Glomerular visceral epithelial cell (primary cell): ENCODE measurements around the gene UTP3.
"Not testable (repeated sequence)": the region's sequence is repeated elsewhere in the genome, so short reads cannot be mapped to it uniquely, and the experiment has no call there.

ENCODE experiments used
- DNase-seq: peaks from one replicate; pipeline ENCODE4 v3.0.0-alpha.2; 2016; ENCODE audit errors: extremely low spot score

Gene UTP3

DNA sequence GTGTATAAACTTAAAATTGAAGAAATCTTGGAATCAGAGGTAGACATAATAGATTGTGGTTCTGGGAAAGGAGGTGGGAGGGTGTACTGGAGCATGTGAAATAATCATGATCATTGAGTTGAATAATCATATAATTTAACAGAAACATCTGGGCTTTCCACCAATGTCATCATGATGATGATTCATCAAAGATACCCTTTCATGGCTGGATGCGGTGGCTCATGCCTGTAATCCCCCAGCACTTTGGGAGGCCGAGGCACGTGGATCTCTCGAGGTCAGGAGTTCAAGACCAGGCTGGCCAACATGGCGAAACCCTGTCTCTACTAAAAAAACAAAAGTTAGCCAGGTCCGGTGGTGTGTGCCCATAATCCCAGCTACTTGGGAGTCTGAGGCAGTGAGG is 26.8 kb downstream of the UTP3 start:
- DNase-seq, result peak; percentile 82

DNA sequence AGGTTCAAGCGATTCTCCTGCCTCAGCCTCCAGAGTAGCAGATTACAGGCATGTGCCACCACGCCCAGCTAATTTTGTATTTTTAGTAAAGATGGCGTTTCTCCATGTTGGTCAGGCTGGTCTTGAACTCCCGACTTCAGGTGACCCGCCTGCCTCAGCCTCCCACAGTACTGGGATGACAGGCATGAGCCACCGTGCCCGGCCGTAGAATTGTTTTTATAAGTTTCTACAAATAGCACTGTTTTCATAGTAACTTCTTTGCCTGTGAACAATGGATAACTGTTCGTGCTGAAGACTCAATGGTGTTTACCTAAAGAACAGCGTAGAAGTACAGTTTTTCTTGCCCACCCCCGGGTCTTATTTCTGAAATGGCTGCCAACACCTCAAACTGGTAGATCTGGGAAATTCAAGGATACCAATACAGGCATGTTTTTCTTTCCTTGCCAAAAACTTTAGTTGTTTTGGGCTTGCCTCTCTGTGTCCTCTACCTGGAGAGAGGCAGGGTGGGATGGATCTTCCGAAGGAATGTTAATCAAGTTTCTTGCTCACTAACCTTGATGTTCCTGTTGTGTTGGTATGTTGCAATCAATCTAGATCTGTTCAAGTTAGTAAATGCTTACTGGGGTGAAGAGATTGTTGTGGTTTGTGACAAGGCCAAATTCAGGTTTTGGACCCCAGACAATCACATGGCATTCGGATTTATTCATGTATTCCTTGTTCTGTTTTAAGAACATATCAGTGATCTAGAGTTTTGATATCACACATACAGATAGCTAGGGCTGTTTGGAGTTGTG is 30.7 kb downstream of the UTP3 start:
- peak; percentile 25 for DNase-seq

DNA sequence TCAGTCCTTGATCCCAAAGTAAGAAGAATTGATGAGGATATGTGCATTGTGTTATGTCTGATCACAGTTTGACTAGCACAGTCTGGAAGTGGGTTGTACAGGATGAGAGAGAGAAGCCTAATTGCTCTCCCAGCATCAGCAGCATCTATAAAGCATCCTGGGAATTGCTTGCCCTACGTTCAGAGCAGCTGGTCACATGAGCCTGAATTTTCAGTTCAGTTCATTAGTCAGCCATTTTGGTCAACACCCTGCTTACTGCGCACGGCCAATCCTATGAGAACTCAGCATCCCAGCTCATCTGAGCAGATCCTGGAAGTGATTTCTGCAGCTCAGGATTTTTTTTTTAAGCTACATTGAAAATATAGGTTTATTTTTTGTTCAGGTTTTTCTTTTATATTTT is 33.4 kb downstream of the UTP3 start, which contains the start of gene RUFY3:
Gene RUFY3, plus strand, starts transcription at position 218 of the 400 bp plus-strand sequence. CDS start 610 bp downstream, outside the sequence.
- peak; percentile 57 for DNase-seq

DNA sequence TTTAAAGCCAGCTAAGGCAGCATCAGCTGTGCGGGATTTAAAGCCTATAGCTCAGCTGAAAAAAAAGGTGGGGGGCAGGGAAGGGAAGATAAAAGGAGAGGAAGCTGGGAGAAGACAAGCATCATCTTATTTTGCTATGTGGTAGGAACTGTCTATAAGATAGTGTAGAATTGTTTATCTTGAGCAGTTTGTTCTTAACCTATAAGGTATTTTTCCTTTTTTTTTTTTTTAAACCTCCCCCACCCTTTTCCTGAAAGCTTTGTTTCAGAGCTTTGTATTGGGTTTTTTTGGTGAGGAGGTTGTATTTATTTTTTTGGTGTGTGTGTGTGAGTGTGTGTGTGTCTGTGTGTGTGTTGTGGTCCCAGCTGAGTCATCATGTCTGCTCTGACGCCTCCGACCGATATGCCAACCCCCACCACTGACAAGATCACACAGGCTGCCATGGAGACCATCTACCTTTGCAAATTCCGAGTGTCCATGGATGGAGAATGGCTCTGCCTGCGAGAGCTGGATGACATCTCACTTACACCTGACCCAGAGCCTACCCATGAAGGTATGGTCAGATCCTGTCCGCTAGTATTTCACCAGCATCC is 34.0 kb downstream of the UTP3 start:
- peak; percentile 82 for DNase-seq

DNA sequence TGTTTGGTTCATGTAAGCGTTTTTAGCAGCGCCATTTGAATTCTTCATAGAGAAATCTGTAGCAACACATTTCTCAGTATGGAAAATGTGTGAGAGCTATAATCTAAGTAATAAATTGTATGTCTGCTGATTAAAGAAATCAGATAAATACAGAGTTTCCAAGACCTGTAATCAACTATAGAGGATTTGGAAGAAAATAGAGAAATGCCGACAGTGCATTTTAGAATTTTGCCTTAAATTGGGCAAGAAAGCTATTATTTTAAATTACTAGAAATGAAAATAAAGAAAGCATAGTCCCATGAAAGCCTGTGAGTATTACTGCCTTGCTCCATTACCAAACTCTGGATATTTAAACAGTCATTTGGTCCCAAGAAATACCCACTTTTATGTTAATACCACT is 36.1 kb downstream of the UTP3 start:
- DNase-seq, result no peak

DNA sequence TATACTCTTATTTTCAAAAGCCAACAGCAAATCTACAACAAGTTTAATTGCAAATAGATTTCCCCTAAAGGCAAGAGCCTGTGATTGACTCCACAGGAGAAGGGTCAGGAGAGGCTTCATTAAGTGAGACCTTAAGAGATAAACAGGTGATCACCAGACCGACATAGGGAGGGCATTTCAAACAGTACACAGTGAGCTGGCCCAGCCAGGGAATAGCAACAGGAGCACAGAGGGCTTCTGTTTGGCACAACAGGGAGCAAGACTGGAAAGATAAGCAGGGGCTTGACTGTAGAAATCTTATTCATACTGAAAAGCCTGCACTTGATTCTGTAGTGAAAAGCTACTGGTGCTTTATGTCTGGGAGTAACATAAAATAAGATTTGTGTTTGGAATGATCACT is 37.3 kb downstream of the UTP3 start:
- DNase-seq, result no peak

DNA sequence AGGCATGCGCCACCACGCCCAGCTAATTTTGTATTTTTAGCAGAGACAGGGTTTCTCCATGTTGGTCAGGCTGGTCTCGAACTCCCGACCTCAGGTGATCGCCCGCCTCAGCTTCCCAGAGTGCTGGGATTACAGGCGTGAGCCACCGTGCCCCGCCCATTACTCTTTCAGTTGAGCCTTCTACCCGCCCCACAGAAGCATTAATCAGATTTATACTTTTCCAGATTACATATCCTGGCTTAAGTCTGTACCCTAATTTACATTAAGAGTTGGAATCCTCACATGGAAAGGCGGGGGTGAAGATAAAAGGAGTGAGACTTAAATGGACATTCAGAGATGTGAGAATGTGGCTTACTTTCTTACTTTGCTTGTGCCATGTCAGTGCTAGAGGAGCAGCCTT is 38.2 kb downstream of the UTP3 start:
- not testable (repeated sequence) for DNase-seq

DNA sequence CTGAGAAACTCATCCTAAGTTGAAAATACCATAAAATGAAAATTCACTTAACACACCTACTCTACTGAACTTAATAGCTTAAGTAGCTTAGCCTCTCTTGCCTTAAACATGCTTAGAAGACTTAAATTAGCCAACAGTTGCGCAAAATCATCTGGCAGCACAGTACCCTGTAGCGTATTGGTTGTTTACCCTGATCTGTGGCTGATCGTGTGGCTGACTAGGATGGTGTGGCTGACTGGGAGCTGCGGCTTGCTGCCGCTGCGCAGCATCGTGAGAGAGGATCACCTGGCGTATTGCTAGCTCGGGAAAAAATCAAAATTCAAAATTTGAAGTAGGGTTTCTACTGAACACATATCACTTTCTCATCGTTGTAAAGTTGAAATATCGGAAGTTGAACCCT is 39.8 kb downstream of the UTP3 start:
- DNase-seq, result no peak

DNA sequence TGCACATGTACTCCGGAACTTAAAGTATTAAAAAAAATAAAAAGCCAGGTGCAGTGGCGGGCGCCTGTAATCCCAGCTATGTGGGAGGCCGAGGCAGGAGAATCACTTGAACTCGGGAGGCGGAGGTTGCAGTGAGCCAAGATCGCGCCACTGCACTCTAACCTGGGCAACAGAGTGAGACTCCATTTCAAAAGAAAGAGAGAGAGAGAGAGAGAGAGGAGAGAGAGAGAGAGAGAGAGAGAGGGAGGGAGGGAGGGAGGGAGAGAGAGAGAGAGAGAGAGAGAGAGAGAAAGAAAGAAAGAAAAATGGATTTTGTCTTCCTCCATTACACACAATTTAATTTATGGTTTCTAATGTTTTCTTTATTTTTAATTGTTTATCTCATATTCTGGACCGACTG is 44.5 kb downstream of the UTP3 start:
- not testable (repeated sequence) for DNase-seq

DNA sequence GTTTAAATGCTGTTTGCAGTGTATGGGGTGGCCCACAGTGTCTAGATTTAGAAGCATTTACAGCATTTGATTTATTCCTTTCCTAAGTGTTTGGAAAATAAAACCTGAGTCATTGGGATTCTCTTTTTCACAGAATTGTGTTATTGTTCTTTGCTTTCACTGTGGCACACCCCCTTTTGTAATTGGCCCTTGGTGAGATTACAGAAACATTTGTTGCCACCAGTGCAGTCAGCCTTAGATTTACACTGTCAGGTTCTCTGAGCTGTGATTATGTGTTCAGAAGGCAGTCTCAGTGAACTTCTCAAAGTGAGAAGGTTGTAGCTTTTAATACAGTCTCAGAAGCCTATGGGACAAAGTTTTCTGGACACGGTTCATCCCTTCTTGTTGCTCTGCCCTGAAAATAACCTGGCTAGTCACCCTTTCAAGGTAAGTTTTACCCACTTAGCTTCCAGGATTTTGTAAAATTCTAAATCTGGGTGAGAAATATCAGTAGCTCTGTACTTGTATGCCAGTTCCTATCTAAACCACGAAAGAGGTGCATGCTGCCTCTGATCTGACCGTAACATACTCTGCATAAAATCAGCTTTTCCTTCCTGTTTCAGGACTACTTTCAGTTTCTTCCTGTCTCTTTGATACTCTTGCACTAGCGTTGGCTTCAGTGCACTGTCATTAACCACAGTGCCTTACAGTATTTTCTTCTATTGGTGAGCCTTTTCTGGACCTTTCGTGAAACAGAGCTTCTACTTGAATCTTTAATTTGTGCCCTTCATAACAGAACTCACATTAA is 46.0 kb downstream of the UTP3 start:
- peak; percentile 52 for DNase-seq

DNA sequence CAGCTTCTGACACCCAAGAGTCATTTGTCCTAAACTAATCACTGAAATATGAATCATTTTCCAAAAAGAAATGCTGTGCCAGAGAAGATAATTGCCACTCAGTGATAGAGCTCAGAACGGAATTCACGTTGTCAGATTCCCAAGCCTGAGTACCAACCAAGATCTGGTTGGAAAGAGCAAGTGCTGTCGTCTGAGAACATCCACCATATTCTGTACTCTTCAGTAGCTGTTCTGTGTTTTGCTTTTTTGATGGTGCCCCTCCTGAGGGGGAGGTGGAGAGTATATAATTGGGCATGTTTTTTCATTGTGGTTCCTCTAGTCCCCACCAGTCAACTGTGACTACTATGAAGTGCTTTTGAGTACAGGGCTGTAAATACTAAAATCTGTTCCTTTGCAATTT is 46.6 kb downstream of the UTP3 start:
- peak; percentile 18 for DNase-seq

DNA sequence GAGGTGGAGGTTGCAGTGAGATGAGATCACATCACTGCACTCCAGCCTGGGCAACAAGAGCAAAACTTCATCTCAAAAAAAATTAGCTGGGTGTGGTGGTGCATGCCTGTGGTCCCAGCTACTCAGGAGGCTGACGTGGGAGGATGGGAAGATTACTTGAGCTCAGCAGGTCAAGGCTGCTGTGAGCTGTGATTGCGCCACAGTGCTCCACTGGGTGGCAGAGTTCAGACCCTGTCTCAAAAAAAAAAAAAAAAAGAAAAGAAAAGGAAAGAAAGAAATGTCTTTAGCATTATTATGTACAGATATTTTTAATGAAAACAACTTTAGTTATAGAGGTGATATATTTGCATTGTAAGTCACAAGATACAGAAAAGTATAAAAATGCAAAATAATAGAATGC is 47.6 kb downstream of the UTP3 start:
- DNase-seq, result peak; percentile 64

DNA sequence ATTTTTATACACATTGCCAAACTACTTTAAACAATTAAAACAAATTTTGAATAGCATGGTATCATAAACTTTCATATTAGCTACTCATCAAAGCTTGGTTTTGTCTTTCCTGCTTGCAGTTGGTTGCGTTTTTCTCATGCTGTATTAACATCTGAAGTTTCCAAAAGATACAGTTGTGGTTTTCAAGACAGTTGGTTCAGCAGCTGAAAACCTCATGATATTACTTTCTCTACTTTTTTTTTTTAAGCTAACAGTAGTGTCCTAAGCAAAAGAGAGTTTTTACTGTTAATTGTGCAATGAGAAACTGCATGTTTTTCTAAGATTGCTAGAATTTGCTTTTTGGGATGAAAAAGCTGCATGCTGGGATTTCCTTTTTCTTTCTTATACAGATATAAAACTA is 48.7 kb downstream of the UTP3 start:
- DNase-seq, result no peak

DNA sequence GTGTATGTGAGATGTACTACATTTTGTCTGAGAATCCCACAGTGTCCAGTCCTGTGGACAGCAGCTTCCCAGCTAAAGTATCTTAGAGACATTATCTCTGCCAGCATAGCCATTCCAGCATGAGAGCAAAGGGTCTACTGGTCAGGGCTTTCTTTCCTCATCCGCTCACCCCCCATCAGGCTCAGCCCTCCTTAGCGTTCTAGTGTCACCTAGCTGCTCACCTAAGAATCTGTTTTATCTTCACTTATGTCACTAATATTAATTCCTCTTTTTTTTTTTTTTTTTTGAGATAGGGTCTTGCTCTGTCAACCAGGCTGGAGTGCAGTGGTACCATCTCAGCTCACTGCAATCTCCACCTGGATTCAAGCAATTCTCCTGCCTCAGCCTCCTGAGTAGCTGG is 49.1 kb downstream of the UTP3 start:
- no peak for DNase-seq

DNA sequence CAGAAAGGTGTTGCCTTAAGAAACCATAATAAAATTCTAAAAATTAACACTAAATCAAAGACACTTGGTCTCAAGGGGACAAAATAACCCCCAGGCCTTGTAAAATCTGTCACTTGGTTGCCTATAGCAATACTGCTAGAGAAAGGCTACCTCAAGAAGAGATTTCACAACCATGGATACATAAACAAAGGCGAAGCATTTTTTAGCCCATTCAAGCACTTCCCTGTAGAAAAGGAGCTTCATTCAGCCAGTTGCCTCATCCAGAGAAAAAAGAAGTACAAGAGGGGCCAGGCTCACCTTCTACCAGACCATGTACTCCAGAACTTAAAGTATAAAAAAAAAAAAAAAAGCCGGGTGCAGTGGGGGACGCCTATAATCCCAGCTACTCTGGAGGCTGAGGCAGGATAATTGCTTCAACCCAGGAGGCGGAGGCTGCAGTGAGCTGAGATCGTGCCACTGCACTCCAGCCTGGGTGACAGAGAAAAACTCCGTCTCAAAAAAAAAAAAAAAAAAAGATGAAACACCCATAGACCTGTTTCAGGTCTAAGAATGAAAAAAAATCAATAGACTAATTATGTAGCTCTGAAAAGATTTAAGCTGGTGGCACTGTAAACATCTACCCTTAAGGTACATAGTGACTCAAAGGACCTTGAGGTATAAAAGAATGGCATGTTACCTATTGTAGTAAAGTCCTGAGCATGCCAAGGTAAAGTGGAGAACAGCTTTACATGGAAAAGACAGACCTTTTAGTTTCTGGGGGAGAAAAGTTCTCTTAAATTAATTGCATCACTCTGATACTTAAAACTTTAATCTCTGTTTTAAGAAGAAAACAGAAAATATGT is 51.4 kb downstream of the UTP3 start:
- no peak for DNase-seq
